GM19452 (cell line): ENCODE measurements around the gene HCST.

ENCODE experiments used
- ATAC-seq: cut with Tn5 transposase; IDR thresholded peaks from one replicate; pipeline ENCODE4 v1.9.1; 2021; ENCODE audit not compliant: unreplicated experiment

Gene HCST

GRCh38 chr19:35935911-35936737, 33.8 kb downstream of the HCST start, which contains the start of gene LRFN3:
LRFN3 (plus strand) TSS chr19:35936374; CDS start chr19:35939426, 3,052 bp downstream.
- no peak for ATAC-seq

- ATAC-seq = no peak
Measured at GRCh38 chr19:35936738-35937268, 34.5 kb downstream of the HCST start.

- no peak for ATAC-seq
Measured at GRCh38 chr19:35937345-35938281, 35.3 kb downstream of the HCST start.

- ATAC-seq = no peak
Measured at GRCh38 chr19:35938282-35939224, 36.2 kb downstream of the HCST start.

GRCh38 chr19:35939307-35940077, 37.2 kb downstream of the HCST start:
- no peak for ATAC-seq

- ATAC-seq = no peak
Measured at GRCh38 chr19:35940078-35940775, 37.9 kb downstream of the HCST start.

- no peak for ATAC-seq
Measured at GRCh38 chr19:35940839-35941238, 38.5 kb downstream of the HCST start.

- no peak for ATAC-seq
Measured at GRCh38 chr19:35942235-35942634, 39.9 kb downstream of the HCST start.

GRCh38 chr19:35943321-35944301, 41.3 kb downstream of the HCST start:
- no peak for ATAC-seq

GRCh38 chr19:35944556-35944955, 42.2 kb downstream of the HCST start:
- no peak for ATAC-seq

GRCh38 chr19:35945121-35945790, 42.9 kb downstream of the HCST start:
- ATAC-seq = no peak

GRCh38 chr19:35946203-35946602, 43.9 kb downstream of the HCST start:
- ATAC-seq = no peak

- no peak for ATAC-seq
Measured at GRCh38 chr19:35949131-35949530, 46.8 kb downstream of the HCST start.
